ENCODE measurements around the gene EXO1. TPM values are rescaled to one million over a fixed set of nuclear protein-coding genes. Genes with fewer than 3 reads are reported as not detected.

The EXO1 gene
- total RNA-seq, 2 experiments from 2014 or later, result 65.3 to 66.8 TPM

DNA sequence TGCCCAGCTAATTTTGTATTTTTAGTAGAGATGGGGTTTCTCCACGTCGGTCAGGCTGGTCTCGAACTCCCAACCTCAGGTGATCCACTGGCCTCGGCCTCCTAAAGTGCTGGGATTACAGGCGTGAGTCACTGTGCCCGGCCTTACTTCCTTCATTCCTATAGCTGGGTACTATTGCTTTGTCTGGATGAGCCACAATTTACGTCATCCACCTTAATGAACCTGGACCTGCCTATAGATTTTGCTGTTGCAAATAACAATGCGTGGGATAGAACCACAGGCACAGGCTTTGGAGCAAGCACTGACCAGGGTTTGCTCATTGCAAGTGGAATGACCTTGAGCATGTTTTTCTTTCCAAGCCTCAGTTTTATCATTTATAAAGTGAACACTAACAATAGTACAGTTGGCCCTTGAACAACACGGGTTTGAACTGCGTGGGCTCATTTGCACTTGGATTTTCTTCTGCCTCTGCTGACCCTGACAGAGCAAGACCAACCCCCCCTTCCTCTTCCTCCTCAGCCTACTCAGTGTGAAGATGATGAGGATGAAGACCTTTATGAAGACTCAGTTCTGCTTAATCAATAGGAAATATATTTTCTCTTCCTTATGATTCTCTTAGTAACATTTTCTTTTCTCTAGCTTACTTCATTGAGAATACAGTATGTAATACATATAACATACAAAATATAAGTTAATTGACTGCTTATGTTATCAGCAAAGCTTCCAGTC lies 76.2 kb downstream of the EXO1 start:
- Mint-ChIP-seq H3K27me3 (peaks cover 5% of the 10 kb centered on the region), H3K27ac (no peak overlapping the region), H3K4me3 (no peak overlapping the region), H3K36me3 (ENCODE audit: low read depth) (no peaks in the 10 kb centered on the region), H3K9me3 (no peaks in the 10 kb centered on the region), H3K4me1 (ENCODE audit: low read depth) (no peaks in the 10 kb centered on the region)
- CTCF ChIA-PET, result no interaction called here
- intact Hi-C loops (cut with micrococcal nuclease), result no loop called here
- ATAC-seq (no peak), DNase-seq (no peak)
- TF ChIP-seq, protein P1, sequence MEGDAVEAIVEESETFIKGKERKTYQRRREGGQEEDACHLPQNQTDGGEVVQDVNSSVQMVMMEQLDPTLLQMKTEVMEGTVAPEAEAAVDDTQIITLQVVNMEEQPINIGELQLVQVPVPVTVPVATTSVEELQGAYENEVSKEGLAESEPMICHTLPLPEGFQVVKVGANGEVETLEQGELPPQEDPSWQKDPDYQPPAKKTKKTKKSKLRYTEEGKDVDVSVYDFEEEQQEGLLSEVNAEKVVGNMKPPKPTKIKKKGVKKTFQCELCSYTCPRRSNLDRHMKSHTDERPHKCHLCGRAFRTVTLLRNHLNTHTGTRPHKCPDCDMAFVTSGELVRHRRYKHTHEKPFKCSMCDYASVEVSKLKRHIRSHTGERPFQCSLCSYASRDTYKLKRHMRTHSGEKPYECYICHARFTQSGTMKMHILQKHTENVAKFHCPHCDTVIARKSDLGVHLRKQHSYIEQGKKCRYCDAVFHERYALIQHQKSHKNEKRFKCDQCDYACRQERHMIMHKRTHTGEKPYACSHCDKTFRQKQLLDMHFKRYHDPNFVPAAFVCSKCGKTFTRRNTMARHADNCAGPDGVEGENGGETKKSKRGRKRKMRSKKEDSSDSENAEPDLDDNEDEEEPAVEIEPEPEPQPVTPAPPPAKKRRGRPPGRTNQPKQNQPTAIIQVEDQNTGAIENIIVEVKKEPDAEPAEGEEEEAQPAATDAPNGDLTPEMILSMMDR (IDR thresholded peaks at IDR 0.05), result no peak
- POLR2A ChIA-PET, result no interaction called here

DNA sequence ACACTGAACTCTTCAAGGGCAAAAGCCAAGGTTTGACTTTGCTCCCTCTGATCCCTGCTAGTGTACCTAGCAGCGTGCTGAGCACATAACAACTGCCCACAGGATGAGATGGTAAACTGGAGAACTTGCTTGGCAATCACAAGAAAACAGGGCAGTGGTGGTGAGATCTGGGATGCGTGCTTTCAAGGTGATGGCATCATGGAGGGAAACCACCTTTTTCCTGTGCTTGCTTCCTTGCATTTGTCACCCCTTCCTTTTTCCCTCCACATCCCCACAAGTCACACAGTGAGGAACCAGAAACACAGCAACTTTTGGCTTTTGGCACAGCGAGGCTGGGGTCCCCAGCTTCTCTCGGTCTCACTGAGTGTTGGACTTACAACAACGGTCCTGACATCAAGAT lies 78.1 kb downstream of the EXO1 start:
- intact Hi-C loops (cut with micrococcal nuclease), result no loop called here
- Mint-ChIP-seq H3K4me1 (ENCODE audit: low read depth) (no peaks in the 10 kb centered on the region), H3K9me3 (no peaks in the 10 kb centered on the region), H3K27ac (no peak overlapping the region), H3K27me3 (peaks cover 5% of the 10 kb centered on the region), H3K4me3 (no peak overlapping the region), H3K36me3 (ENCODE audit: low read depth) (no peaks in the 10 kb centered on the region)
- ChIA-PET CTCF (no interaction called here), POLR2A (no interaction called here)
- DNase-seq (no peak), ATAC-seq (no peak)
- TF ChIP-seq, protein P1 (IDR thresholded peaks at IDR 0.05), result no peak

DNA sequence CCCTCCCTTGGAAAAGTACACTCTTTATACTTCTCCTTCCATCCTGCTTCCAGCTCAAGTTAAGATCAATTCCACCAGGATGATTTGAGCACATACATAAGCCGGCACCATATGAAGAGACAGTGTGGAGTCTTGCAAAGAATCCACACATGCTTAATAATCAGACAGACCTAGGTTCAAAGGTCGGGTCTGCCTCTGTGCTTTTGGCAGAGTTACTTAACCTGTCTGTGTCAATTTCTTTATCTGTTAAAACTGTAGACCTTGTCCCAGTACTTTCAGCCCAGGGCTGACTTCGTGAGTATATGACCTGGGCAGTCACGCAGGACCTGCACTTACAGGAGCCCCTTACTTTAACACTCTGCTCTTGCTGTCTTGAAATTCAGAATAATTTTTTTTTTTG lies 79.3 kb downstream of the EXO1 start:
- ChIA-PET POLR2A (no interaction called here), CTCF (no interaction called here)
- Mint-ChIP-seq H3K9me3 (no peaks in the 10 kb centered on the region), H3K27ac (no peak overlapping the region), H3K4me1 (ENCODE audit: low read depth) (no peaks in the 10 kb centered on the region), H3K27me3 (peaks cover 5% of the 10 kb centered on the region), H3K4me3 (no peak overlapping the region), H3K36me3 (ENCODE audit: low read depth) (no peaks in the 10 kb centered on the region)
- ATAC-seq (no peak), DNase-seq (no peak)
- TF ChIP-seq, protein P1 (IDR thresholded peaks at IDR 0.05), result no peak
- intact Hi-C loops (cut with micrococcal nuclease), result no loop called here

DNA sequence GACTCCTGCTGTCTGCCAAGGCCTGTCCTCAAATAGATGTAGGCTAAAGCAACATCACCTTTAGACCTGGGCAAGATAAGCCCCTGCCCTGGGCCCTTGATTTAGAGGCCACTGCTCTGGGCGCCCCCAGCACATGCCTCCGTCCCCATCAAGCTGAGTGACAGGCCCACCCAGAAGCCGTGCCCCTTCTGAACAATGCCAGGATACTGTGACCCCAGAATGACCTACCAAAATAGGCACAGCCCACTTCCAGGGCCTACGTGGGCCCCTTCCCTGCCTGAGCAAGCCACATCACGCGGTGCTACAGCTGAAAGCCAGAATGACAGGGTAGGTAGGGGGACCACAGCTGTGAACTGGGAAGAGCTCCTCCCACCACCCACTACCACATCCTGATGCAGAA lies 84.8 kb downstream of the EXO1 start:
- ATAC-seq (no peak), DNase-seq (no peak)
- H3K4me3 Mint-ChIP-seq, result no peak overlapping the region
- ChIA-PET POLR2A (no interaction called here), CTCF (no interaction called here)
- H3K36me3 Mint-ChIP-seq (ENCODE audit: low read depth), result no peaks in the 10 kb centered on the region
- intact Hi-C loops (cut with micrococcal nuclease), result no loop called here
- no peaks in the 10 kb centered on the region for H3K4me1 Mint-ChIP-seq (ENCODE audit: low read depth)
- no peak overlapping the region for H3K27ac Mint-ChIP-seq
- TF ChIP-seq, protein P1 (IDR thresholded peaks at IDR 0.05), result no peak
- H3K27me3 Mint-ChIP-seq, result peaks cover 4% of the 10 kb centered on the region
- H3K9me3 Mint-ChIP-seq, result no peaks in the 10 kb centered on the region

DNA sequence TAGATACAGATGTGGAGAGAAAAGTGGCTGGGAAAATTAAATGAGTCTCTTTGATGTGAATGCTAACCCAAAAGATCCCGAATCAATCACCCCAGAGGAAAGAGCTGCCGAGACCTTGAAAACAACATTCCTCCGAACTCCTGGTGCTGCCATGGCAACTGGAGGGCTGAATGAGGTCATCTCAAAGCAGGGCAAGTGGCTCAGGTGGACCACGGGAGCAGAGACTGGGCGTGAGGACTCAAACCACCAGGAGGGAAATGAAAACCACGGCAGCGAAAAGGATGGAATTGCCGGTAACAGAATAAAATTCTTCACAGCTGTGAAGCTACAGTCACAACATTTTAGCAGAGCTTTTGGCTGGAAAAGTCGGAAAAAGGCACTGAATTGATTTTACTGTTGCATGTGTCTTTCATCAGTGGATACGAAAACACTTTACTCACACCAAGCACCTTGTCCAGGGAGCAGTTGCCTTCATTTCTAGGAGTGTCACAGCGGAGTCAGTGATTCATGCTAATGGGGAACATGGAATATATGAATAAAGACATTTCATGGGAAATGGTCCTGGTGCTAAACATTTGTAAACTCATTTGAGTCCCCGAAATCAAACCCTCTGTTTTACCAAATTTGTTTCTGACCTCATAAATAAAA lies 86.3 kb downstream of the EXO1 start:
- CTCF ChIA-PET, result no interaction called here
- H3K4me3 Mint-ChIP-seq, result no peak overlapping the region
- intact Hi-C loops (cut with micrococcal nuclease), result no loop called here
- no peaks in the 10 kb centered on the region for H3K4me1 Mint-ChIP-seq (ENCODE audit: low read depth)
- H3K27ac Mint-ChIP-seq, result no peak overlapping the region
- peaks cover 3% of the 10 kb centered on the region for H3K27me3 Mint-ChIP-seq
- DNase-seq, result no peak
- TF ChIP-seq, protein P1 (IDR thresholded peaks at IDR 0.05), result no peak
- peaks cover 4% of the 10 kb centered on the region for H3K9me3 Mint-ChIP-seq
- no peaks in the 10 kb centered on the region for H3K36me3 Mint-ChIP-seq (ENCODE audit: low read depth)
- no peak for ATAC-seq
- POLR2A ChIA-PET, result no interaction called here

All from activated CD8-positive, alpha-beta T cell treated with anti-CD3 and anti-CD28 coated beads for 36 hours (primary cell).